Muscle layer of duodenum (tissue), 2 donors: Measurements from ENCODE around the gene CUBN.

Experiments
- H3K27ac ChIP-seq: one replicate; pipeline ENCODE4 v1.7.0; 2013; ENCODE audit warnings: mild to moderate bottlenecking, low read length
- H3K27me3 ChIP-seq: one replicate; pipeline ENCODE4 v1.7.0; 2013; ENCODE audit warnings: low read depth, mild to moderate bottlenecking, control low read depth, low read length
- H3K36me3 ChIP-seq, 2 donors: one replicate each; pipeline ENCODE4 v1.7.0; 2013; ENCODE audit warnings: low read length in 2 of 2, control low read depth in 1 of 2, mild to moderate bottlenecking in 1 of 2; ENCODE audit not compliant: insufficient read depth in 2 of 2, control insufficient read depth in 1 of 2
- H3K4me1 ChIP-seq, 2 donors: one replicate each; pipeline ENCODE4 v1.7.0; 2013; ENCODE audit warnings: low read length in 2 of 2, mild to moderate bottlenecking in 2 of 2, control low read depth in 1 of 2, moderate library complexity in 1 of 2; ENCODE audit not compliant: insufficient read depth in 2 of 2, control insufficient read depth in 1 of 2
- H3K4me3 ChIP-seq, 2 donors: one replicate each; pipeline ENCODE4 v1.7.0; 2013; ENCODE audit warnings: low read length in 2 of 2, low read depth in 1 of 2, mild to moderate bottlenecking in 1 of 2
- H3K9me3 ChIP-seq, 2 donors: one replicate each; pipeline ENCODE4 v1.7.0; 2013; ENCODE audit warnings: low read length in 2 of 2, control low read depth in 1 of 2, mild to moderate bottlenecking in 1 of 2; ENCODE audit not compliant: control insufficient read depth in 1 of 2
- donor health status: healthy.

Gene CUBN

DNA sequence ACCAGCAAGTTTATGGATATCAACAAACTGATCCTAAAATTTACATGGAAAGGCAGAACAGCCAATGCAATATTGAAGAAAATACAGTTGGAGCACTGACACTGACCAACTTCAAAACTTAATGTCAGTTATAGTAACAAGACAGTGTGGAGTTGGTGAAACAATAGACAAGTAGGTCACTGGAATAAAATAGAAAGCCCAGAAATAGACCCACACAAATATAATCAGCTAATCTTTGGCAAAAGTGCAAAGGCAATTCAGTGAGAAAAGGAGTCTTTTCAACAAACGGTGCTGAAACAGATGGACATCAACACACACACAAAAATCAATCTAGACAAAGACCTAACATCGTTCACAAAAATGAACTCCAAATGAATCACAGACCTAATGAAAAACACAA is 326.1 kb downstream of the CUBN start:
- Histone ChIP-seq H3K27ac (no peak overlapping the region), H3K4me3 (no peak overlapping the region), H3K4me1 (no peaks in the 10 kb centered on the region), H3K27me3 (no peaks in the 10 kb centered on the region), H3K9me3 (no peaks in the 10 kb centered on the region), H3K36me3 (no peaks in the 10 kb centered on the region)

DNA sequence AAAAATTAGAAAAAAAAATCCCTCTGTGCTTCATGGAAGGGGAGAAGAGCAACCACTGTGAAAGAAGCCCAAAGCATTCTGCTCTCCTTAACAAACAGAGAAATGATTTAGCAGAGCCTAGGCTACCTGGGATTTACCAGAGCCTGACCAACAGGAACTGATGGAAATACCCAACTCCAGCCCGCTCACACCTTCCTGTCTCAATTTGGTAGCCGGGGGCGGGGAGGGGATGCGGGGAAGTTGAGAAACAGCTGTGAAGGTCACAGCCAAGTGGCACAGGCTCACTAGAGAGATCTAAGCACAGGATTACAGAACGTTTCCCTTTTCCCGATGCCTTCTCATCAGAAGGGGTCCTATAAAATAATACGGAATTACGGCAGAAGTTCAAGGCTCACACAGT is 330.0 kb downstream of the CUBN start:
- no peaks in the 10 kb centered on the region for H3K9me3 ChIP-seq
- no peaks in the 10 kb centered on the region for H3K4me1 ChIP-seq
- H3K27me3 ChIP-seq = no peaks in the 10 kb centered on the region
- no peak overlapping the region for H3K27ac ChIP-seq
- H3K4me3 ChIP-seq = no peak overlapping the region
- H3K36me3 ChIP-seq = no peaks in the 10 kb centered on the region

DNA sequence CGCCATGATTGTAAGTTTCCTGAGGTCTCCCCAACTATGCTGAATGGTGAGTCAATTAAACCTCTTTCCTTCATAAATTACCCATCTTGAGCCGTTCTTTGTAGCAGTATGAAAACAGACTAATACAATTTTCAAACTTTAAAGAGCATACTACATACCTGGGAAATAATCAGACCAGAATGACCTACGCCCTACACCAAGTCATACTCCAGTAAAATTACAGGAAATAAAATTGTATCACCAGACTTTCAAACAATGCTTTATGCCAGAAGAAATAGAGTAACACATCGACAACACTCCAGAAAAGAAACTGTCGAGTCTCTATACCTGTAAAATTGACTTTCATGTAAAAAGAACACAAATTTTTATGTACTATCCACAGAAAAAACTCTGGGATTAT is 331.0 kb downstream of the CUBN start:
- Histone ChIP-seq H3K4me3 (no peak overlapping the region), H3K36me3 (no peaks in the 10 kb centered on the region), H3K4me1 (no peaks in the 10 kb centered on the region), H3K9me3 (no peaks in the 10 kb centered on the region), H3K27ac (no peak overlapping the region), H3K27me3 (no peaks in the 10 kb centered on the region)

DNA sequence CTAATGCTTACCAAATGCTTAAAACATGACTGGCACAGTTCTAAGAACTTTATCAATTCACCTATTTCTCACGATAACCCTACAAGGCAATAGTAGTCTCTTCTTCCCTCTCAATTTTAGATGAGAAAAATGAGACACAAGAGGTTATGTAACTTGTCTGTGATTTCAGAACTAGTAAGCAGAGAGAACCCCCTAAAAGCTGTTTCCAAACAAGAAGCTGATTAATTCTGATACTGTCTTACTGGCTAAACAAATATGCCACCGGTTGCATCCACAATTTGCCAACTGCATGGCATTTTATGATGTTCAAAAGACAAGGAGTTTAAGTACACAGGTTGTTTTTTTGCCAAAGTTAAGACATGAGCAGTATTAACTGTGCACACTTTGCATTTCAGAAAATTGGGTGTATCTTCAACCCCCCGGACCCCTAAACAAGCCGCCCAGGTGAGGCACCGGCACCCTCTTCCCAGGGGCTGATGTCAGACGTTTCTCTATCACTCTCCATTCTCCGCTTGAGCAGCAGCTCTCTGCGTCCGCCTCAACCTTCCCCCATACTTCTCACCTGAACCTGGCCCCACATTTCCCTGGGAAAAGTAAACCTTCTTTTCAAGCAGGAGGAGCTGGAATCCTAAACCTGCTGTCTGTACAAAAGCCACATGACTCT is 334.1 kb downstream of the CUBN start:
- Histone ChIP-seq H3K4me1 (no peaks in the 10 kb centered on the region), H3K36me3 (no peaks in the 10 kb centered on the region), H3K4me3 (no peak overlapping the region), H3K27me3 (no peaks in the 10 kb centered on the region), H3K9me3 (no peaks in the 10 kb centered on the region), H3K27ac (no peak overlapping the region)

DNA sequence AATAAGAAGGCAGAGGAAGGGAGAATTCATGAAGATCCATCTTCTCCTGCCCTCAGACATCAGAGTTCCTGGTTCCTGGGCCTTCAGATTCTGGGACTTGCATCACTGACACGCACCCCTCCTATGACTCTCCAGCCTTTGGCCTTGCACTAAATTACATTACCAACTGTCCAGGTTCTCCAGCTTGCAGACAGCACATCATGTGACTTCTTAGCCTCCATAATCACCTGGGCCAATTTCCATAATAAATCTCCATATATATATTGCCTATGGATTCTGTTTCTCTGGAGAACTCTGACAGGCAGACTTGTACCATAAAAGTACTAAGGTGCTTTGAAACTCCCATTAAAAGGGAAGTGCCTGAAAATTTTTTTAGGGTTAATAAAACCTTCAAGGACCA is 335.6 kb downstream of the CUBN start:
- H3K4me3 ChIP-seq = no peak overlapping the region
- no peak overlapping the region for H3K27ac ChIP-seq
- no peaks in the 10 kb centered on the region for H3K36me3 ChIP-seq
- H3K9me3 ChIP-seq = no peaks in the 10 kb centered on the region
- no peaks in the 10 kb centered on the region for H3K27me3 ChIP-seq
- no peaks in the 10 kb centered on the region for H3K4me1 ChIP-seq

DNA sequence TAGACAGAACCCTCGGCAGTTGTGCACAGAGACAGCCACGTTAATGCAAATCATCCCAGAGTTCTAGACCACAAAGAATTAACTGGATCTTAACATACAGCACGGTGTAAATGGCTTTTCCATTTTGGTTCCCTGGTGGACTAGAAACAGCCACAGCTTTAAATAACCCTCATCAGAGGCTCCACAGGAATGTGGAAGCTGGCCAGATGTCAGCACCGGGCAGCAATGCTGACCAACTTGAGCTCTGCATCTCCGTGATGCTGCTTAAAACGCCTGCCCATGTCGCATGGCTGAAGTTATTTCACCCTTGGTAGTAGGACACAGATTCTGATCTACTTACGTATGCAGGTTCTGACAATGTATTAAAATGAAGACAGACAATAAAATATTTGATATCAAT is 336.9 kb downstream of the CUBN start:
- Histone ChIP-seq H3K4me3 (no peak overlapping the region), H3K4me1 (no peaks in the 10 kb centered on the region), H3K27ac (no peak overlapping the region)

DNA sequence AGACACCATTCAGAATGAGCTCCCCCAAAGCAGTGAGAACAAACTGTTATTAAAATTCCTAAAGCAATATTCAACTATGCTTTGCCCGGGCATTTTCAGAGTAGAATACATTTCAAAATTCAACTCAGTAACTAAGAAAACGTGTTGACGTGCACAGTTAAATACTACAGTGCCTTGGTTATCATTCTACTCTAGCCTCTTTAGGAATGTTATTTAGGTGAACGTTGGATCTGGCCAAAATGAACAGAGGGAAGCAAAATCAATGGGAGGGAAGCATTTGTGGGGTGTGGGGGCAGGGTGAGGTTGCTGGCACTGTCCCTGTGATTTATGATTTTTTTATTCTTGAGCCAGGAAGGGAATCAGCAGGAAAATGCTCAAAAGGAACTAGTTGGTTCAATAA is 339.8 kb downstream of the CUBN start:
- no peaks in the 10 kb centered on the region for H3K27me3 ChIP-seq
- no peaks in the 10 kb centered on the region for H3K4me1 ChIP-seq
- no peaks in the 10 kb centered on the region for H3K9me3 ChIP-seq
- no peak overlapping the region for H3K4me3 ChIP-seq
- no peak overlapping the region for H3K27ac ChIP-seq
- peaks cover 0 to 4% of the 10 kb centered on the region in 2 donors for H3K36me3 ChIP-seq

More for the DNA sequence above, 336.9 kb downstream of the CUBN start:
- Histone ChIP-seq H3K36me3 (no peaks in the 10 kb centered on the region), H3K27me3 (no peaks in the 10 kb centered on the region), H3K9me3 (no peaks in the 10 kb centered on the region)

DNA sequence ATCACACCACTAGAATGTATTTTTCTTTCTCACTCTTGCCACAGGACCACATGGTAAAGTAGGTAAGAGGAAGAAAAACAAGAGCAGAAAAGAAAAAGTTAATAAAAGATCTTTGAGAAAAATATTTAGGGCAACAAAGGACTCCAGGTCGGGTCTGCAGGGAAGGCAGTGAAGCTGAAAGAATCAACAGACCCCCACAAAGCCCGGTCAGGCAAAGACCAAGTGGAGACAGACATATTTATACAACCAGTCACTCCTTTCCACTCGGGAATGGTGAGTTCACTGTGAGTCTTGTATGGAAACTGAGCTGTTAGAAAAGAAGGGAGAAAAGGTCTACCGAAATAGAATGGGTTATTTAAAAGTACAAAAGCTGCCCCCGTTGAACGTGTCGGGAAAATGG is 340.4 kb downstream of the CUBN start:
- H3K36me3 ChIP-seq = peaks cover 0 to 4% of the 10 kb centered on the region in 2 donors
- no peaks in the 10 kb centered on the region for H3K27me3 ChIP-seq
- H3K4me1 ChIP-seq = no peaks in the 10 kb centered on the region
- H3K4me3 ChIP-seq = no peak overlapping the region
- no peaks in the 10 kb centered on the region for H3K9me3 ChIP-seq
- H3K27ac ChIP-seq = no peak overlapping the region

DNA sequence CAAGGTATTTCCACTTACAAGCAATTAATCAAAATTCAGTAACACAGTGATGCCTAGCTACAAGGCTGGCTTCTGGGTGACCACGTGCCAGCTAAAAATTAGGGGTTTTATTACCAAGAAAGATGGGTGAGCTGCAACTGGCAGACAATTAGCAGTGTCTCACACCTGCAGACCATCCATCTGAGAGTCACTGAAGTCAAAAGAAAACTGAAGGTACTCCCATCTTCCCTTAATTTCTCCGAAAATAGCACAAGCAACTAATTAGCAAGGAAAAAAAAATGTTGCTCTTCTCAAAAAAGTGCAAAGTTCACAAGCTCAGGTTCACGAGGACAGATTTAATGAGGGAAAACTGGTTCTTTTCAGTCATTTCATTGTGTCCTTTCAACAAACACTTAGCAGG is 340.8 kb downstream of the CUBN start:
- Histone ChIP-seq H3K27me3 (no peaks in the 10 kb centered on the region), H3K9me3 (no peaks in the 10 kb centered on the region), H3K27ac (no peak overlapping the region), H3K4me1 (no peaks in the 10 kb centered on the region), H3K4me3 (no peak overlapping the region), H3K36me3 (peaks cover 0 to 4% of the 10 kb centered on the region in 2 donors)

DNA sequence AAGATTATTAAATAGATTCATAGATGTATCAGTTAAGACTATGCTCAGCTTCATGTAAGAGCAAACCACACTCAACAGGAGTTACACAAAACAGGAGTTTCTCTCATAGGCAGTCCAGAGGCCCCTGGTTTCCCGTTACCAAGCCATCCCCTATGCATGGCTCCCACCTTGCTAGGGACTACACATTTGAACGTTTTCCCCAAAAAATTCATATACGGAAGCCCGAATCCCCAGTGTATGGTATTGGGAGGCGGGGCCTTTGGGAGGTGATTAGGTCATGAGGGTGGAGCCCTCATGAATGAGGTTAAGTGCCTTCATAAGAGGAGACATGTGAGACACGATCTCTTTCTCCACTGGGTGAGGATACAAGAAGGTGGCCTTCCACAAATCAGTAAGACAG is 341.5 kb downstream of the CUBN start:
- no peaks in the 10 kb centered on the region for H3K27me3 ChIP-seq
- no peak overlapping the region for H3K27ac ChIP-seq
- H3K4me3 ChIP-seq = no peak overlapping the region
- peaks cover 0 to 4% of the 10 kb centered on the region in 2 donors for H3K36me3 ChIP-seq
- H3K9me3 ChIP-seq = no peaks in the 10 kb centered on the region
- no peaks in the 10 kb centered on the region for H3K4me1 ChIP-seq

DNA sequence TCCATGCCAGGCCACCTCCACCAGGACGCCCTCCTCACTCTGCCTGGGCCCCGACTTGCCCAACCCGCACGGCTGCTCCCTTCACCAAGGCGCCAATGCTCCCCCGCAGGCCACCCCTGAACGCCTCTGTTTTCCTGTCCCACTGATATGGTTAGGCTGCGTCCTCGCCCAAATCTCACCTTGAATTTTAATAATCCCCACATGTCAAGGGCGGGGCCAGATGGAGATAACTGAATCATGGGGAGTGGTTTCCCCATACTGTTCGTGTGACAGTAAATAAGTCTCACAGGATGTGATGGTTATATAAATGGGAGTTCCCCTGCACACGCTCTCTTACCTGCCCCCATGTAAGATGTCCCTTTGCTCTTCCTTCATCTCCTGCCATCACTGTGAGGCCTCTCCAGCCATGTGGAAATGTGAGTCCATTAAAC is 342.2 kb downstream of the CUBN start:
- Histone ChIP-seq H3K27me3 (no peaks in the 10 kb centered on the region), H3K4me3 (no peak overlapping the region), H3K4me1 (no peaks in the 10 kb centered on the region), H3K9me3 (no peaks in the 10 kb centered on the region), H3K36me3 (peaks cover 0 to 4% of the 10 kb centered on the region in 2 donors), H3K27ac (no peak overlapping the region)

DNA sequence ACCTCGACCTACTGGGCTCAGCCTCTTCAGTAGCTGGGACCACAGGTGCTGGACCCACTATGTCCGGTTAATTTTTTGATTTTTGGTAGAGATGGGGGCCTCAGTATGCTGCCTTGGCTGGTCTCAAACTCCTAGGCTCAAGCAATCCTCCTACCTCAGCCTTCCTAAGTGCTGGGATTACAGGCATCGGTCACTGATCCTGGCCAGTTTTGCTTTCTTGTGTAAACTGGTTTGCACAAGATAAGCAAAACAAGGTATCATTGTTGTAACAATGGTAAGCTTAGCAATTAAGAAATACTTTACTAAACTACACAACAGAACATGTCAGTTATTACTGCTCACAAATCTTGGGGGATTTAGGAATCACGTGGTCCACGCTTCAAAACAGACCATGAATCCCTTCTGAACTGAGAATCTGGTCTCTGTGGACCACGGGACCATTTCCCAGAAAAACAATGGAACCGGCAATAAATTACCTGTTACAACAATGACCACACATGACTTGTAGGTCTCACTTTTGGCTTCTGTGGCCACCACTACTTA is 349.2 kb downstream of the CUBN start:
- no peaks in the 10 kb centered on the region for H3K27me3 ChIP-seq
- no peaks in the 10 kb centered on the region for H3K4me1 ChIP-seq
- peaks cover 0 to 4% of the 10 kb centered on the region in 2 donors for H3K36me3 ChIP-seq
- H3K9me3 ChIP-seq = no peaks in the 10 kb centered on the region
- no peak overlapping the region for H3K27ac ChIP-seq
- no peak overlapping the region for H3K4me3 ChIP-seq
